K562 (cell line): Measurements from ENCODE around the gene AMOT. TPM values are rescaled to one million over a fixed set of nuclear protein-coding genes. Genes with fewer than 3 reads are reported as not detected.

Source experiments
- ATAC-seq: fragments of 200-7000 bp; cut with Tn5 transposase; 3 replicates; pipeline ENCODE4 v1.9.1; 2020; ENCODE audit warnings: moderate library complexity
- BruUV-seq: library from RNA; stranded (reverse); fragments of 400-500 nt; replicated peaks from 2 replicates; lab custom pipeline; 2021; lab: Mats Ljungman, UMichigan
- CTCF ChIA-PET: fragments of 300-600 bp; formaldehyde crosslinking; extraction: SDS; loops from one replicate; lab custom pipeline; 2021; ENCODE audit warnings: low intra/inter-chr PET ratio; lab: Yijun Ruan, JAX
- POLR2A ChIA-PET: fragments of 300-600, 350-650 bp; sonication (Branson Sonifier 250); formaldehyde crosslinking; extraction: SDS; loops from one replicate; lab custom pipeline; 2021; ENCODE audit warnings: antibody characterized with exemption, inconsistent platforms; lab: Yijun Ruan, JAX
- DNase-seq, 4 experiments: peaks; one replicate each; pipeline versions ENCODE4 v3.0.0 to v3.0.0-alpha.2; 2011 to 2018; ENCODE audit warnings: low spot score in 3 of 4, mixed read lengths in 3 of 4; ENCODE audit errors: extremely low read depth in 1 of 4
- FAIRE-seq: peaks from 2 replicates; lab custom pipeline; 2011; peaks lifted over from hg19 to GRCh38; lab: Jason Lieb, UNC
- H2AFZ ChIP-seq: 2 replicates; pipeline ENCODE4 v1.6.0; 2011; ENCODE audit warnings: low read depth, low read length, control low read depth, inconsistent platforms
- H3K27ac ChIP-seq: fragments of 200-600 bp; 3 replicates; pipeline ENCODE4 v1.8.0; 2011; ENCODE audit warnings: low read depth, mild to moderate bottlenecking, control low read depth, inconsistent platforms, low read length, moderate library complexity, mixed read lengths; ENCODE audit errors: extremely low read depth
- H3K27me3 ChIP-seq, 2 experiments: fragments of 300-600 bp in 1 of 2; 2 replicates in 1 of 2; 3 replicates in 1 of 2; pipeline versions ENCODE4 v1.6.0 to v1.8.0; 2011; ENCODE audit warnings: inconsistent platforms in 2 of 2, low read length in 2 of 2, mild to moderate bottlenecking in 1 of 2, mixed read lengths in 1 of 2, moderate library complexity in 1 of 2; ENCODE audit not compliant: control insufficient read depth in 2 of 2, insufficient read depth in 2 of 2
- H3K36me3 ChIP-seq: fragments of 300-600 bp; 3 replicates; pipeline ENCODE4 v1.8.0; 2011; ENCODE audit warnings: mild to moderate bottlenecking, low read length, inconsistent platforms; ENCODE audit not compliant: control insufficient read depth, insufficient read depth
- H3K4me1 ChIP-seq, 2 experiments: fragments of 200-600 bp in 1 of 2; replicated peaks in 1 of 2; 2 replicates in 1 of 2; 3 replicates in 1 of 2; pipeline versions ENCODE4 v1.5.1 to v1.8.0; 2011; ENCODE audit warnings: inconsistent platforms in 2 of 2, low read length in 2 of 2, mild to moderate bottlenecking in 1 of 2, mixed read lengths in 1 of 2, moderate library complexity in 1 of 2; ENCODE audit not compliant: control insufficient read depth in 2 of 2, insufficient read depth in 2 of 2
- H3K4me2 ChIP-seq: 2 replicates; pipeline ENCODE4 v1.6.1; 2011; ENCODE audit warnings: low read length, control low read depth, inconsistent platforms, mixed read lengths; ENCODE audit not compliant: insufficient read depth
- H3K4me3 ChIP-seq: fragments of 200-600 bp; sonication (generic), shearing (Covaris generic); 2 replicates; pipeline ENCODE4 v1.5.1; 2016; ENCODE audit warnings: control low read depth, inconsistent platforms
- H3K79me2 ChIP-seq: fragments of 200-600 bp; 3 replicates; pipeline ENCODE4 v1.8.0; 2011; ENCODE audit warnings: low read length, inconsistent platforms; ENCODE audit not compliant: control insufficient read depth, insufficient read depth
- H3K9ac ChIP-seq, 2 experiments: 2 replicates each; pipeline versions ENCODE4 v1.6.0 to v1.6.1; 2011; ENCODE audit warnings: low read depth in 2 of 2, low read length in 2 of 2, control low read depth in 1 of 2, inconsistent platforms in 1 of 2, mild to moderate bottlenecking in 1 of 2, mixed read lengths in 1 of 2; ENCODE audit not compliant: insufficient read depth in 1 of 2
- H3K9me1 ChIP-seq: one replicate; pipeline ENCODE4 v1.6.0; 2011; ENCODE audit warnings: inconsistent platforms, mild to moderate bottlenecking, low read length, moderate library complexity; ENCODE audit not compliant: control insufficient read depth, insufficient read depth
- H3K9me3 ChIP-seq: replicated peaks from 2 replicates; pipeline ENCODE4 v1.5.1; 2011; ENCODE audit warnings: low read depth, low read length, inconsistent platforms; ENCODE audit not compliant: control insufficient read depth, insufficient read depth
- H4K20me1 ChIP-seq: replicated peaks from 2 replicates; pipeline ENCODE4 v1.6.1; 2011; ENCODE audit warnings: low read length, inconsistent platforms, mixed read lengths; ENCODE audit not compliant: control insufficient read depth, insufficient read depth
- DMBX1 ChIP-seq: fragments of 250-450 bp; sonication (Bioruptor Pico); IDR thresholded peaks from 2 replicates; pipeline ENCODE4 v1.8.0; 2022; ENCODE audit warnings: inconsistent platforms, mild to moderate bottlenecking, moderate library complexity, borderline replicate concordance
- HDAC8 ChIP-seq: fragments of 450-650 bp; IDR thresholded peaks from 2 replicates; pipeline ENCODE4 v1.6.1; 2016; ENCODE audit warnings: mild to moderate bottlenecking, missing genetic modification characterization, moderate library complexity, missing compliant biosample characterization
- KLF13 ChIP-seq: fragments of 450-650 bp; IDR thresholded peaks from 2 replicates; pipeline ENCODE4 v1.6.1; 2016; ENCODE audit warnings: missing genetic modification characterization, low read depth, mild to moderate bottlenecking, missing compliant biosample characterization, moderate library complexity, borderline replicate concordance
- MAFG ChIP-seq: fragments of 450-650 bp; conservative IDR thresholded peaks from 2 replicates; pipeline ENCODE4 v1.6.1; 2016; ENCODE audit warnings: missing genetic modification characterization, missing compliant biosample characterization
- MTA3 ChIP-seq: fragments of 450-650 bp; formaldehyde crosslinking; IDR thresholded peaks from 2 replicates; pipeline ENCODE4 v1.6.1; 2017; ENCODE audit warnings: mild to moderate bottlenecking, borderline replicate concordance
- NFE2 ChIP-seq: IDR thresholded peaks from 2 replicates; pipeline ENCODE4 v1.6.1; 2014; ENCODE audit warnings: antibody characterized with exemption, low read depth
- RBM17 ChIP-seq: fragments of 200-400 bp; formaldehyde crosslinking; IDR thresholded peaks from 2 replicates; pipeline ENCODE4 v1.6.1; 2017; ENCODE audit warnings: low read depth, mild to moderate bottlenecking, low read length, borderline replicate concordance
- SIN3B ChIP-seq: fragments of 450-650 bp; IDR thresholded peaks from 2 replicates; pipeline ENCODE4 v1.6.1; 2017; ENCODE audit warnings: low read depth, mild to moderate bottlenecking, moderate library complexity
- SMAD2 ChIP-seq: fragments of 150-350 bp; IDR thresholded peaks from 2 replicates; pipeline ENCODE4 v1.6.1; 2014; ENCODE audit warnings: low read depth, mild to moderate bottlenecking, low read length
- STAT5B ChIP-seq: fragments of 250-450 bp; sonication (Bioruptor Pico); IDR thresholded peaks from 2 replicates; pipeline ENCODE4 v1.8.0; 2021; ENCODE audit warnings: mild to moderate bottlenecking, inconsistent platforms
- XRCC5 ChIP-seq: fragments of 200-400 bp; formaldehyde crosslinking; IDR thresholded peaks from 2 replicates; pipeline ENCODE4 v1.6.1; 2017; ENCODE audit warnings: low read depth, mild to moderate bottlenecking, low read length
- ZNF121 ChIP-seq: sonication (generic); formaldehyde crosslinking; conservative IDR thresholded peaks from 2 replicates; pipeline ENCODE4 v1.8.0; 2022; ENCODE audit warnings: missing genetic modification reagents
- ZNF445 ChIP-seq: fragments of 250-450 bp; sonication (Bioruptor Pico); IDR thresholded peaks from 2 replicates; pipeline ENCODE4 v1.4.0; 2020; ENCODE audit warnings: low read depth, mild to moderate bottlenecking, moderate library complexity
- ZZZ3 ChIP-seq: fragments of 450-650 bp; IDR thresholded peaks from 2 replicates; pipeline ENCODE4 v1.6.1; 2016; ENCODE audit warnings: antibody characterized with exemption, mild to moderate bottlenecking, moderate library complexity
- WGBS: fragments of 100-300 bp; shearing (Covaris generic); methylation state at CpG from one replicate; pipeline ENCODE4 v1.1.6; 2016; ENCODE audit warnings: low coverage, mixed read lengths; ENCODE audit not compliant: insufficient coverage; ENCODE audit errors: missing lambda C conversion rate; 5-methylcytosine and 5-hydroxymethylcytosine counted together
- in situ Hi-C: fragments of 300-500 bp; cut with MboI; formaldehyde crosslinking; loops from 4 replicates; pipeline ENCODE4 v1.15.0; 2018; ENCODE audit warnings: inconsistent platforms, mixed read lengths
- intact Hi-C: fragments of 100-400 bp; cut with micrococcal nuclease; formaldehyde crosslinking; loops from 2 replicates; pipeline ENCODE4 v1.14.2; 2022
- polyA plus RNA-seq, 8 experiments: library from polyadenylated mRNA; depleted of rRNA in 4 of 8; stranded (reverse) in 5 of 8; unstranded in 3 of 8; fragments of >200 nt; fragmentation: Nextera tagmentation in 2 of 8; fragmentation: Illumina TruSeq in 1 of 8; extraction: Ambion mirVana in 2 of 8; extraction: Trizol in 1 of 8; gene quantifications; 2 replicates each; pipeline versions ENCODE4 v1.2.1 to v1.2.3, GENCODE V29; 2011 to 2014; ENCODE audit warnings: inconsistent platforms in 1 of 8, missing spikeins in 1 of 8
- total RNA-seq, 7 experiments: library from RNA; depleted of rRNA in 6 of 7; stranded (reverse); fragments of >200 nt in 6 of 7; fragmentation: Illumina TruSeq in 2 of 7; extraction: Trizol in 2 of 7; gene quantifications; 2 replicates each; pipeline versions ENCODE4 v1.2.1 to v1.2.3, GENCODE V29; 2011 to 2021; ENCODE audit warnings: low replicate concordance in 1 of 7
- TF ChIP-seq, protein P1 (sequence below): sonication (generic); formaldehyde crosslinking; IDR thresholded peaks from 2 replicates; pipeline ENCODE4 v1.8.0; 2022; ENCODE audit warnings: mild to moderate bottlenecking, low read depth, missing genetic modification reagents
- TF ChIP-seq, protein P2 (sequence below): fragments of 250-450 bp; sonication (Bioruptor Pico); IDR thresholded peaks from 2 replicates; pipeline ENCODE4 v1.4.0; 2020; ENCODE audit warnings: mild to moderate bottlenecking, moderate library complexity

Gene AMOT
- total and polyA plus RNA-seq, 9 of the 15 experiments (the other 6 are each of a cell fraction or from before 2014, with no cell fraction given) = 0.04 TPM; not detected in 8

DNA sequence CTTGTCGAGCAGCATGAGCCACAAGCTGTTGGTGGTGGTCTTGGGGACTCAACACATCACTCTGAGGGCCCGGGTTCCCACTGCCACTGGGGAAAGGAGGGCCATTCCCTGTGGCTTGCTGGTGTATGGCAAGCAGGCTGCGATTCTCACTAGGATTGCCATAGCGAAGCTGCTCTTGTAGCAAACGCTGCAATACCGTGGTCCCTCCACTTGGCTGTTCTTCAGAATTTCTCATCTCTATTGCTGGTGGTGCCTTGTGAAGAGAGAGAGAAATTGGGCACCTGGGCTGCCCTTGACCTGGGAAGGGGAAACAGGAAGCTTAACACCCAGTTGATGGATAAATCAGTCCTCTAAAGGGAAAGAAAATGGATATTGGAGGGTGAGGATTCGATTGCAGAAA lies 17.7 kb downstream of the AMOT start (continued):
- TF ChIP-seq STAT5B (CRISPR knock-in tag) (no peak), KLF13 (tag) (no peak), MAFG (tag) (no peak)
- TF ChIP-seq, protein P1, sequence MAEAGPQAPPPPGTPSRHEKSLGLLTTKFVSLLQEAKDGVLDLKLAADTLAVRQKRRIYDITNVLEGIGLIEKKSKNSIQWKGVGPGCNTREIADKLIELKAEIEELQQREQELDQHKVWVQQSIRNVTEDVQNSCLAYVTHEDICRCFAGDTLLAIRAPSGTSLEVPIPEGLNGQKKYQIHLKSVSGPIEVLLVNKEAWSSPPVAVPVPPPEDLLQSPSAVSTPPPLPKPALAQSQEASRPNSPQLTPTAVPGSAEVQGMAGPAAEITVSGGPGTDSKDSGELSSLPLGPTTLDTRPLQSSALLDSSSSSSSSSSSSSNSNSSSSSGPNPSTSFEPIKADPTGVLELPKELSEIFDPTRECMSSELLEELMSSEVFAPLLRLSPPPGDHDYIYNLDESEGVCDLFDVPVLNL (CRISPR knock-in tag) = no peak

DNA sequence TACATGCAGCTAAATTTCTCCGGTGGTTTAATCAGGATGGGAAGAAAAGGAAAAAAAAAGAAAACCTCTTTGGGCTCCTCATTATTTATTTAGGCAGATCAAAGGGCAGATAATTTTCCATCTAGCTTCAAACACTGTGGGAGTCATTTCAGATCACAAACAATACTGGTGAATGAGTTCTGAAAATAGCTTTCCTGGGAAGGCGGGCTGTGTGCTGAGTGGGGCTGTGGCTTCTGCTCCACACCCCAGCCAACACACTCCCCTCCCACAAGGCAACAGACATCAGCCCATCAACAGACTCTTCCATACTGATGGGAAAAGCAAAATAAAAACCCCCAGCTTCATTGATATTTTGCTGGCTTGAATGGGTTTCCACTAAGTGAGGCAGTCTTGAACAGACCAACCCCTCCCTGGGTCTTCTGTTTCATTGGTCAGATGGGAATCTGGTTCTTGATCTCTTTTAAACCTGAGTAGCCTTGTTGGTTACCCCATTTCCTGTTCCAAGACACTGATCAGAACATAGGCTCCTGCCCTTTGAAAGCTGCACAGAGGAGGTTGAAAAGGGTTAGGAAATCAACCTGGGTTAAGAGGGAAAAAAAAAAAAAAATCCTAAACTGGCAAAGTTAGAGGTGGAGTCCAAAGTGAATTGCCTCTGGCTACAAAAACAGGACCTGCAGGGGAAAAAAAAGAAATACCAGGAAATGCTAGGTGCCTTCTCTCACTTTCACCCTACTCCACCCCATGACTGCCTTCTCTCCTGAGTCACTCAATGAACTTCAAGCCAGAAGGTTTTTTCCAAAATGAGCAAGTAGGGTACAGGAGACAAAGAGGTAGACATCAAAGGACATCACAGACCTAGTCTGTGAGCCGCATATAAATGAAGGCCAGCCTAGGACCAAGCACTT lies 20.0 kb downstream of the AMOT start:
- no peak overlapping the region for H3K27ac ChIP-seq
- H3K4me2 ChIP-seq = no peak overlapping the region
- BruUV-seq = no TSS peak
- no peak for FAIRE-seq
- H3K9me1 ChIP-seq = no peaks in the 10 kb centered on the region
- no peaks in the 10 kb centered on the region for H3K79me2 ChIP-seq
- no peaks in the 10 kb centered on the region for H3K27me3 ChIP-seq
- H3K9ac ChIP-seq = no peak overlapping the region
- no peaks in the 10 kb centered on the region for H3K36me3 ChIP-seq
- H4K20me1 ChIP-seq = no peaks in the 10 kb centered on the region
- H3K9me3 ChIP-seq = no peaks in the 10 kb centered on the region
- H3K4me1 ChIP-seq = no peaks in the 10 kb centered on the region
- CTCF ChIA-PET = no interaction called here
- H3K4me3 ChIP-seq = no peak overlapping the region
- H2AFZ ChIP-seq = no peak overlapping the region
- TF ChIP-seq, protein P2, sequence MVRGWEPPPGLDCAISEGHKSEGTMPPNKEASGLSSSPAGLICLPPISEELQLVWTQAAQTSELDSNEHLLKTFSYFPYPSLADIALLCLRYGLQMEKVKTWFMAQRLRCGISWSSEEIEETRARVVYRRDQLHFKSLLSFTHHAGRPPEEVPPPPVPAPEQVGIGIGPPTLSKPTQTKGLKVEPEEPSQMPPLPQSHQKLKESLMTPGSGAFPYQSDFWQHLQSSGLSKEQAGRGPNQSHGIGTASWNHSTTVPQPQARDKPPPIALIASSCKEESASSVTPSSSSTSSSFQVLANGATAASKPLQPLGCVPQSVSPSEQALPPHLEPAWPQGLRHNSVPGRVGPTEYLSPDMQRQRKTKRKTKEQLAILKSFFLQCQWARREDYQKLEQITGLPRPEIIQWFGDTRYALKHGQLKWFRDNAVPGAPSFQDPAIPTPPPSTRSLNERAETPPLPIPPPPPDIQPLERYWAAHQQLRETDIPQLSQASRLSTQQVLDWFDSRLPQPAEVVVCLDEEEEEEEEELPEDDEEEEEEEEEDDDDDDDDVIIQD (CRISPR knock-in tag) = no peak
- TF ChIP-seq DMBX1 (CRISPR knock-in tag) (no peak), SMAD2 (no peak), ZZZ3 (no peak), ZNF445 (no peak), ZNF121 (CRISPR knock-in tag) (no peak), XRCC5 (no peak), HDAC8 (tag) (no peak), SIN3B (no peak), NFE2 (no peak), RBM17 (no peak), MTA3 (no peak)
- TF ChIP-seq, all 486 proteins: peak for 0
- no peak for ATAC-seq
- intact Hi-C loops = no loop called here
- in situ Hi-C loops = no loop called here
- WGBS = 4% methylated on average over 3 of the region's 3 CpGs
- POLR2A ChIA-PET = interaction anchor here (0.7 kb wide), 1 partner anchor 8 kb away, joined by 3 read pairs; no protein-coding TSS in a partner anchor
- DNase-seq = no peak
